Activated CD4-positive, CD25-positive, alpha-beta regulatory T cell treated with anti-CD3 and anti-CD28 coated beads, Interleukin-2, amount 50 U/mL, for 24 hours (primary cell): ENCODE data around the gene TXNRD2.

Experiments used
- ATAC-seq, 2 donors: fragments of 150-1000 bp; cut with Tn5 transposase; one replicate each; pipeline ENCODE4 v1.10.0; 2021; ENCODE audit warnings: mild to moderate bottlenecking in 1 of 2, moderate library complexity in 1 of 2

The TXNRD2 gene

DNA sequence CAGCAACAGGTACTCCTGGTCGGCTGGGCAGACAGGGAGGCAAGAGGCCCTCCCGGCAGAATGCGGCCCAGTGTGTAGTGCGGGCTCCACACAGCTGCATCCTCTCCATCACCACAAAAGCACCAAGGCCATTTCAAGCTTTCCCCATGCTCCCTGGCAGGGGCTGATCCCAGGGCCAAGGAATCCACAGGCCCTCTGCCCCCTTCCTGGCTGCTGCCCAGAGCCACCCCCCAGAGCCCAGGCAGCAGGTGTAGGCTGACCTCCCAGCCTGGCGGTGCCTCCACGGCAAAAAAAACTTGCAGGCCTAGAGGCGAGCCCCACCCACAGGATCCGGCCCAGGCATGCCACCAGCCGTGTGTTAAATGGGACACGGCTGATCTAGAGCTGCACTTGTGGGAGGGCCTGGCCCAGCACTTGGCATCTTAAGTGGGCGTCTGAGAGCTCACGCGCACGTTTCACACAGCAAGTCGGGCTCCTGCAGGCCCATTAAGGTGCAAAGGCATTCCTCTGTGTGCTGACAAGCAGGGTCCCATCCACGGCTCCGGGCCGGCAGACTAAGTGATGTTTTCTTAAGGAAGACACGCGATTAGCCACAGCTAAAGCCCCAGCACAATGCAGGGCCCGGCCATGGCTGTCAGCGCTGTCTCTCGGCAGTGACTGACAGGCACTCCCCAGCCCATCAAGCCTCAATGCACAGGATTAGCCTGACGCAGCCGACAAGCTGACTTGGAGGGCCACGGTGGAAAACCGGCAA, 67.1 kb downstream of the TXNRD2 start:
- peak; percentile 49 to 58 for ATAC-seq

DNA sequence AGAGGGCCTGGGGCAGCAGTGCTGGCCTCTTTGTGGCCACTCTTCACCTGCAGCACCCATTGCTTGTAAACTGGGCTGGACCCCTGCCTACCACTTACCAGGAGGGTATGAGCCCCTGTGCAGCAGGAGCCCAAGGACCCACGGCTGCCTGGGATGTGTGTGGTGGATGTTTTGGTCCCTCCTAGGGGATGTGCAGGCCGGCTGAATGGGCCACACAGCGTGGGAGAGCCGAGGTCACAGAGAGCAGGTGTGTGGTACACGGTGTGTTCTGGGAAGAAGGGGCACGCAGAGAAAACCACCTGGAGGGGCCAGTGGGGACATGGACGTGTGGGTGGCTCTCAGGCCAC, 67.7 kb downstream of the TXNRD2 start:
- ATAC-seq = no peak

DNA sequence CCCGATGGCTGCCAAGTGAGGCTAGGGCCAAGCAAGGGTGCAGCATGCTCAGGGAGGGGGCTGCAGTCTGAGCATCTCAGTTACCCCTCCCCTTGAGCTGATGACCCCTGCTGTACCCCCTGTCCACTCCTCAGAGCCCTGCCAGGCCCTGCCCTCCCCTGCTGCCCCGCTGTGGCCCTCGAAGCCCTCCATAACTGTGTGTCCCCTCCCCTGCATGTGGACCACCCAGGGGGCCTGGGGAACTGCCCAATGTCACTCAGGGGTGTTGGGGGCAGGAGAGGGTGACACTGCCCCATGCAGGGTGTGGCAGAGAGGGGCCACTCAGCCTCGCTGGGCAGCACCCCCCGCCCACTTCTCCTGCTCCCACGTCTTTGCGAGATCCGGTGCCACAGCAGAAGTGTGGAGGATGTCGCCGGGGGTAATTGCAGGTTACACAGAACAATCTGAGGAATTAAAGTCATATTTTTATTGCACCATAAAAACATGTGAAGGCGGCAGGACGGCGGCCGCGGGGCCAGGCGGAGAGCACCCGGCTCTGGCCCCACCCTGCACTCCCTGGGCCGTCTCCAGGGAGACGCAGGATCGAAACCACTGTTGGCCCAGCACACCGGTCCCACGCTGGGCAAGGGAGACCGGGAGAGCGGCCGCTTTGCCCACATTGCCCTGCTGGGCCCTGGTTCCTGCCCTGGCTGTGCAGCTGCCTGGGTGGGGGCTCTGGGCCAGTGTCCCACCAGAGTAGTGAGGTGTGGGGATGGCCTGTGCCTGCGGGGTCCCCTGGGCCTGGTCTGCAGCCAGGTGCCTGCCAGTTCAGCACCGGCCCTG, 68.3 kb downstream of the TXNRD2 start:
- no peak for ATAC-seq

DNA sequence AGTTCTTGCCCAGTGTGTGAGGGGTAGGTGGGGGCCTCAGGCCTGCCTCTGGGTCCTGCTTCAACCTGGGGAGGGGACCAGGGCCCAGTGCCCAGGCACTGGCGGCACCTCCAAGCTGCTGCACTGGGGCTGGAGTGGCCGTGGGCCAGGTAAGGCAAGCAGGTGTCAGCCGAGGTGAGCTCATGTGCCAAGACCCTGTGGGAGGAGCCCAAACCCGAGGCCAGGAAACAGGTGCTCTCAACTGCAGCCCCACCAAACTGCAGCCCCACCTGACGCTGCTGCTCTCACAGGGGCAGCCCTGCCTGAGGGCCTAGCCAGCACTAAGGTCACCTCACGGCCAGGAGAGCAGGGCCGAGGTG, 68.9 kb downstream of the TXNRD2 start:
- no peak for ATAC-seq

DNA sequence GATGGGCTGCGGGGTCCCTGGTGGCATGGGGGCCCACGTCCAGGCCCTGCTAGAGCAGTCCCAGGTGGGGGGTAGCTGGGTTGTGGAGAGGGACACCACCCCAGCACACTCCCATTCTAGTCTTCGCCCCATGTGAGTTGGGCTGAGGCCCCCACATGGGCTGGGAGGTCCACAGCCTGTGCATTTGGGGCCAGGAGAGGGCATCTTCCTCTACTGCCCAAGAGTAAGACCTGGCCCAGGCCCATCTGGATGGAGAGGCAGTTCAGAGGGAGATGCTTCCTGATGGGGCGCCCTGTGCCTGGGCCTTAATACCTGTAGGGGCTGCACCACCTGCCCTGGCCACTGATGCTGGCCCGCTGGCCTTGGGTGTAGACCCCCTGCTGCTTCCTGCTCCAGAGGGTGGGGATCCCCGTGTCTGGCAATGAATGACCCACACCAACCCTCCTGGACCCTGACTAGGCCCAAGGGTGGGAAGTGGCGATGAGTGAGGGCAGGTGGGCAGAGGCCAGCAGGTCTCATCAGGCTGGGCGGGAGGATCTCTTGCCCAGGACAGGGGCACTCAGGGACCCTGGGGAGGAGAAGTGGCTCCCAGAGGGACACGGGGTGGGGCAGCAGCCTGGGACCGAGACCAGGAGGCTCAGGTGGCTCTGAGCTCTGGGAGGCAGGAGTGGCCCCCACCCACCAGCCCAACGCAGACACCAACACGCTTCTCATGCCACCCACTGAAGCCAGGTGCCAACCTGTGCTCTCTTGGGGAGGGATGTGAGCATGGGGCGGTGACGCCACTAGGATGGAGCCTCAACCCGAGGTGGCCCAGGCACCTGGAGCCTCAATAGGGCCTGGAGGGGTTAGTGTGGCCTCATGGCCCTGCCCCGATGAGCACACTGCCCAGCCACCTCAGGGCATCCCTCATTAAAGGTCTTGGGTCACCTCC, 69.5 kb downstream of the TXNRD2 start:
- no peak for ATAC-seq

DNA sequence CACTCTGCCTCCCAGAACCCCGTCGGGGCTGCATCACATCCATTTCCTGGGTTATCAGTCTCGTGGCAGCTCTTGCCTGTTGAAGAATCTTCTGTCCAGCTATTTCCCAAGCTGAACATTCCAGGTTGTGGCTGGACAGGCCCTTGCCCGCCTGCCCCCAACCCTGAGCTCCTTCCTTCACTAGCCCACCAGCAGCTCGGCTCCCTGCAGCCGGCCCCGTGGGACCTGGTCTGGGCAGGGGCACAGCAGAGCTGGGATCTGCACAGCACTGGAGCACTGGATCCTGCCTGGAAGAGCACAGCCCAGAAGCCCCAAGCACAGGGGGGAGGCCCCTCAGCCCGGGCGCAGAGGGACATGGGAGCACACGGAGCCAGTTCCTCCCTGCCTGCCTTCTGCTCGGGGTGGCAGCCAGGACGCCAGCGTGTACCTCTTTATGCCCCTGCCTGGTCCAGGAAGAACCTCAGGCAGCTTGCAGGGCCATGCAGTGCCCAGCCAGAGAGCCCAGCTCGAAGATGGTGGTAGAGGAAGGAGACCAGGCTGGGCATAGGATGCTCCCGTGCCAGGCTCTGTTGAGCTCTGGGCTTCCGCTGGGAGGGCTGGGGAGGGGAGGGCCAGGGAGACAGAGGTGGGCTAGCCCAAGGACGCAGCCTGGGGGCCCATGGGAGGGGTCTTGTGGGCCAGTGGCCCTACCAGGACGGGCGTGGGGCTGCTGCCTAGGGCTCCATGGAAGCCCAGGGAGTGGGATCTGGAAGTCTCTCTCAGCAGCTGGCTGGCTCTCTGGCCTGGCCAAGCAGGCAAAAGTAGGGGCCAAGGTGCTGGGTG, 70.4 kb downstream of the TXNRD2 start:
- no peak for ATAC-seq

DNA sequence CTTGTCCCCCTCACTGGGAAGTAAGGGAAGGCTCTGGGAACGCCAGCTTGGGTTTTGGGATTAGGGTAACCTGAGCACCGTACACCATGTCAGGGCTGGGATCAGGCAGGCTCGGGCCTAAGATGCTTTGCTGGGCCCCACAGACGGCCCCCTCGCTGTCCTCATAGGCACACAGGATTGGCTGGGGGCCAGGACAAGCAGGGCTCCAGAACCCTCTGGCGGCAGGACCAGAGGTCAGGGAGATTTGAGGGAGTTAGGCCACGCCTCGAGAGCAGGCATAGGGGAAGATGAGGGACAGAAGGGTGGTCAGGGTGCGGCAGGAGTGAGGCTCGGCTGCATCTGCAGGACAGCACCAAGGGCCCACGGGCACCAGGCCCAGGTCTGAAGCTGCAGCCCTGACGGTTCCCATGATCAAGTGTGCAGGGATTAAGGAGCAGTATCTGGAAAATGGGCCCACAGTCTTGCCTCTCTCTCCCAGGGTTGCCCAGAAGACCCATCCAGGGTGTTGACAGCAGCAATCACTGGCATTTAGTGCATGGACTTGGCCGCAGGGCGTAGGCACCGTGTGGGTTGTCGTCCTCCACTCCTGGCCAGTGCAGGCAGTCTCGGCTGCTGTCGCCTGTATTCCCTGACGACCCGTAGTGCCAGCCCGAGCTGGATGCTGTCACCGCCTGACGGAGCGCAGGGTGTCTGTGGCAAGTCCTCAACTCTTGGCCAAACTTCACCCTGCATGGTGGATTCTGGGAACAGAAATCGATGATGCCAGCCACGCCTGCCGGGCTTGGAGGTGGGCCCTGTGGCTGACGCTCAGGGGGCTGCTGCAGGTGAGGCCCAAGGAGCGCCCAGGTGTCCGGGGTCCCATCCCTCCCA, 71.2 kb downstream of the TXNRD2 start:
- ATAC-seq = no peak

DNA sequence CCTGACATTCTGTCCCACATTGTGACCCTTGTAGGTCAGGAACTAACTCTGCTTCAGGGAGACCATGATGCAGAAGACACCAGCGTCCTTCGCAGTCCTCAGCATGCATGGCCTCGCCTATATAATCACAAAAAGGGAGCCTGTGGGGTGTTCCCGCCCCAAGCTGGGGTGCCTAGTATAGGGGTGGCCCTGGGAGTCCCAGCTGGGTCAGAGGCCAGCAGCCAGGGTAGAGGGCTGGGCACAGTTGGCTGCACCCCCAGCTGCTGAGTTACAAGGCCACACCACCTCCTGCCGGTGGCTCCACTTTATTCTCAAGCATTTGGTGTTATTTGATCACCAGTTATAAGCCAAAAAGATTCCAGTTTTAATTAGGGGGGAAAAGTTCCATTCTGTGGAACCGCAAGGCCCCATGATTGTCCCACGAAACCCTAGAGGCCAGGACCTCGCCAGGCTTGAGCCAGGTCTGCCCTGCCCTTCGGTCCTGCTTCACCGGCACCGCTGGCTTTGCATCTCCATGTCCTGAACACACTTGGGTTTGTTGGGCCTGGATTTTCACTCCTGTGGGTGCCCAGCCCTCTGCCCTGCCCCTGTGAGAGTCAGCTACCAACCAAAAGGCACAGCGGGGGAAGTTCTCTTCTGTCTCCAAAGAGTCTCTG, 72.0 kb downstream of the TXNRD2 start:
- no peak for ATAC-seq

DNA sequence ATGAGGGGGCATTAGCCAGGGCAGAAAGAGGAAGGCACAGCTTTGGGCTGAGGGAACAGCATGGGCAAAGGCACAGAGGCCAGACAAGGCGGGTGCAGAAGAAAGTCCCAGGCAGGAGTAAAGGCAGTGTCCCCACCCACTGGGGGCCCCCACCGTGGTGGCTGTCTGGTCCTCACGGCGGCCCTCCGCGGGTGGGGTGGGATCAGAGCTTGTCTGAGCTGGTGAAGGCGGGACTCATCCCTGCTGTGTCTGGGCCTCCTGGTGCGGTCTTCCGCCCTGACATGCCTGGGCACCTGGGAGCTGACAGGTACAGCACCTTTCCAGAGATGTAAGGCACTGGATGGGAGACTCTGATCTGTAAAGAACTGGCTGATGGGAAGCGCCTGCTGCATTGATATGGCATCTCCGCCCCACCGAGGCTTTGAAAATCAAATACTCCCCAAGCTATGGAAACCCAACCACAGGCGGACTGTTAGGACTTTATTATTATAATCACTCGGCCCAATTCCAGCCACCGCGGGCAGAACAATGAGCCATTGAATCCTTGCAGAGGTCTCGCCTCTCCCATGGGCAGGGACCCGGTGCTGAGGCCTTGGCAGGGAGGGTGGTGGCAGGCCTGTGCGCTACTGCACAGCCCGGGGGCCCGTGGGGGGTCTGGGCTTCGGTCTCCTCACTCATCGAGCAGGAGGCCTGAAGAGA, 72.7 kb downstream of the TXNRD2 start:
- ATAC-seq = no peak

DNA sequence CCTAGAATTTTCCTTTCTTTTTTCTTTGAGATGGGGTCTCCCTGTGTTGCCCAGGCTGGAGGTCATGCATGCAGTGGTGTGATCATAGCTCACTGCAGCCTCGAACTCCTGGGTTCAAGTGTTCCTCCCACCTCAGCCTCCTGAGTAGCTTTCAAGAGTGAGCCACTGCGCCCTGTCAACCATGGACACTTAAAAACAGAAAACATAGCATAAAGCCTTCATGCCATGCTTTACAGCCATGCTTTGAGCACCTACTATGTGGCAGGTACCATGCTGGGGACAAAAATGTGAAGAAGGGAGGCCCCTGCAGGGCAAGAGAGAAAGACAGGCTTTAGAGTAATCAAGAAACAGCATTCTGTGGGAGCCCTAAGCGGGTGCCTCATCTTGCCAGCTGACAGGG, 73.3 kb downstream of the TXNRD2 start:
- ATAC-seq = no peak

DNA sequence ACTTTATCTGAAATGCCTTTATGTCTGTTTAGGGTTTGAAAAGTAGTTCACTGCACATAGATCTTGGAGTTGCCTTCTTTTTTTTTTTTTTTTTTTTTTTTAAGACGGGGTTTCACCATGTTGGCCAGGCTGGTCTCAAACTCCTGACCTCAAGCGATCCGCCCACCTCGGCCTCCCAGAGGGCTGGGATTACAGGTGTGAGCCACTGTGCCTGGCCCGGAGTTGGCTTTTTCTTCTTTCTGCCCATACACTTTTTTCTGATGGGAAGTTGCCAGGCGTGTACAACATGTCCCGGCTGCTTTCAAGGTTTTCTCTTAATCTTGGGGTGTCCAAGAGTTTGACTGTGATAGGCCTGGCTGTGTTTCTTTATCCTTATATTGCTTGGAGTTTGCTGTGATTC, 74.0 kb downstream of the TXNRD2 start:
- no peak for ATAC-seq

DNA sequence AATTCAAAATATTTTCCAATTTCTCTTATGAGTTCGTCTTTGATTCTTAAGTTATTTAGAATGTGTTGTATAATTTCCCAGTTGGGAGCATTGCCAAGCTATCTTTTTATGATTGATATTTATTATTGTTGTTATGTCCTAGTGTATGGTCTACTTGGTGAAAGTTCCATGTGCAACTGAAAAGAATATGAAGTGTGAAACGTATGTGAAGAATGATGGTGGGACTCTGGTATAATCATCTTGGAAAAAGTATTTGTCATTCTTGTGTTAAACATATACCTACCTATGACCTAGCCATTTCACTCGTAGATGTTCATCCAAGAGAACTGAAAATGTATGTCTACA, 75.0 kb downstream of the TXNRD2 start:
- no peak for ATAC-seq

DNA sequence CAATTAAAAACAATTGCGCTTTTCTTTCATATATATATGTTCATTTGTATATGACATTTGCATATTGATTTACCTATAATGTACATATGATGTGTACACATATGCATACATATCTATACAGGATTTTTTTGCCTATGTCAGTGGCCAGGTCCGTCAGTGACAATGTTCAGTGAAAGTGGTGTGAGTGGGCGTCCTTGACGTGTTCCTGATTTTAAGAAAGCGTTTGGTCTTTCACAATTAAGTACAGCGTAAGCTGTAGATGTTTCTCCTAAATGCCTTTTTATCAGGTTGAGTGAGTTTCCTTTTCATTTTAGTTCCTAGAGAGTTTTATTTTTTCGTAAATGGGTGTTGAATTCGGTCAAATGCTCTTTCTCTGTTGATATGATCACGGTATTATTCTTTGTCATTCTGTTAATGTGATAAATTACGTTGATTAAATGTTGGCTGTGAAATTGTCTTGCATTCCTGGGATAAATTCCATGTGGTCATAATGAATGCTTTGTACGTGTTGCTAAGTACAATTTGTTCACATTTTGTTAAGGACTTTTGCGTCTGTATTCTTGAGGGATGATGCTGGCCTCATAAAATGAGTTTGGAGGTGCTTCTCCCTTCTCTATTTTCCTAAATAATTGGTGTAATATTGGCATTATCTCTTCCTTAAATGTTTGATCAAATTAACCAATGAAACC, 76.3 kb downstream of the TXNRD2 start:
- ATAC-seq = no peak

DNA sequence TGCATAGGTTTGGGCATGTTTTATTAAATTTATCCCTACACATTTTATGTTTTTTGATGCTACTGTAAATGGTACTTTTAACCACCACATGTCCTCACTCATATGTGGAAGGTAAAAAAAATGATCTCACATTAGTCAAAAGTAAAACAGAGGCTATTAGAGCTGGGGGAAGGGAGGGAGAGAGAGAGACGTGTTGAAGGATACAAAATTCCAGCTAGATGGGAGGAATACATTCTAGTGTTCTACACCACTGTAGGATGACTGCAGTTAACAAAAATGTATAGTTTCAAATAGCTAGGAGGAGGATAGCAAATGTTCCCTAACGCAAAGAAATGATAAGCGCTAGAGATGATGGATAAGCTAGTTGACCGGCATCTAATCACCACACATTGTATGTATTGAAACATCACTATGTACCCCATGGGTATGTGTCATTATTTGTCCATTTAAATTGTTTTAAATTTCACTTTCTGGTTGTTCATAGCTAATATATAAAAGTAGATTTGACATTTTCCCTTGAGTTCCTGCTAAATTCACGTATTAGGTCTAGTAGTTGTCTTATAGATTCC, 77.0 kb downstream of the TXNRD2 start:
- ATAC-seq = no peak

DNA sequence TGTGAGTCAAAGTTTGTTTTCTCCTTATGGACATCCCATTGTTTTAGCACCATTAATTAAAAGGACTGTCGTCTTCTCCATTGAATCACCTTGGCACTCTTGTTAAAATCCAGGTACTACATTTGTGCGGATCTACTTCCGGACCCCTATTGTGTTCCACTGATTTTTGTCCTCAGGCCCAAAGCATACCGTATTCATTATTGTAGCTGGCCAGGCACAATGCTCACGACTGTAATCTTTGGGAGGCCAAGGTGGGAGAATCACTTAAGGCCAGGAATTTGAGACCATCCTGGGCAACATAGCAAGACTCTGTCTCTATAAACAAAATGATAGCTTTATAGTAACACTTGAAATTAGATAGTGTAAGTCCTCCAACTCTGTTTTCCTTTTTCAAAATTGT, 78.0 kb downstream of the TXNRD2 start:
- no peak for ATAC-seq

DNA sequence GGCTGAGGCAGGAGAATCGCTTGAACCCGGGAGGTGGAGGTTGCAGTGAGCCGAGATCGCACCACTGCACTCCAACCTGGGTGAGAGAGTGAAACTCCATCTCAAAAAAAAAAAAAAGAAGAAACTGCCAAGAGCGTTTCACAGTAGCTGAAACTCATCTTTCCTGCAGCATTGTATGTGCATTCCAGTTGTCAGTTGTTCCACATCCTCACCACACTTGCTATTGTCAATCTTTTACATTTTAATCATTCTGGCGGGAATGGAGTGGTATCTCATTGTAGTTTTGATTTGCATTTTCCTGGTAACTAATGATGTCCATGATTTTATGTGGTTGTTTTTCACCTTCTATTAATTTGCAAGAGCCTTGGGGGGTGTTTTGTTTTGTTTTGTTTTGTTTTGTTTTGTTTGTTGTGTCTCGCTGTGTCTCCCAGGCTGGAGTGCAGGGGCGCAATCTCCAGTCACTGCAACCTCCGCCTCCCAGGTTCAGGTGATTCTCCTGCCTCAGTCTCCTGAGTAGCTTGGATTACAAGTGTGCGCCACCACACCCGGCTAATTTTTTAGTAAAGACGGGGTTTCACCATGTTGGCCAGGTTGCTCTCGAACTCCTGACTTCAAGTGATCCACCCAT, 78.9 kb downstream of the TXNRD2 start:
- no peak for ATAC-seq

DNA sequence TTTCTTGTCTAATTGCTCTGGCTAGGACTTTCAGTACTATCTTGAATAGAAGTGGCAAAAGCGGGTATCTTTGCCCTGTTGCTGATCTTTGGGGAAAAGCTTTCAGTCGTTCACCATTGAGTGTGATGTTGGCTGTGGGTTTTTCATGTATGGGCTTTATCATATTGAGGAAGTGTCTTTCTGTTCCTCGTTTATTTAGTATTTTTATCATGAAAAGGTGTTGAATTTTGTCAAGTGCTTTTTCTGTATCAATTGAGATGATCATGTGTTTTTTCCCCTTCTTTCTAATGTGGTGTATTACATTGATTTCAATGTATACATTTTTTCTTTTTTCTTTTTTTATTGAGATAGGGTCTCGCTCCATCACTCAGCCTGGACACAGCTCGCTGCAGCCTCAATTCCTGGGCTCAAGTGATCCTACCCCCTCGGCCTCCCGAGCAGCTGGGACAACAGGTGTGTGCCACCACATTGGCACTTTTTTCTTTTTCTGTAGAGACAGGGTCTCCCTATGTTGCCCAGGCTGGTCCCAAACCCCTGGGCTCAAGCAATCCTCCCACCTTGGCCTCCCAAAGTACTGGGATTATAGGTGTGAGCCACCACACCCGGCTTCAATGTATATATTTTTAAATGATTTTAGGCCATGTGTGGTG, 81.6 kb downstream of the TXNRD2 start:
- no peak for ATAC-seq

DNA sequence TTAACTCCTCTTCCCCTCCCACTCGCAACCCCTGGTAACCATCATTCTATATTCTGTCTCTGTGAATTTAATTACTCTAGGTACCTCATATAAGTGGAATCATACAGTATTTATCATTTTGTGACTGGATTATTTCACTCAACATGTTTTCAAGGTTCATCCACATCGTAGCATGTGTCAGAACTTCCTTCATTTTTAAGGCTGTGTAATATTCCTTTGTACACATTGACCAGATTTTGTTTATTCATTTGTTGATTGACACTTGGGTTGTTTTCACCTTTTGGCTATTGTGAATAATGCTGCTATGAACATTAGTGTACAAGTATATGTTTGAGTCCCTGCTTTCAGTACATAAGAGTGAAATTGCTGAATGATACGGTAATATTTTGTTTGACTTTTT, 84.2 kb downstream of the TXNRD2 start:
- ATAC-seq = no peak
